H9 (cell line): ENCODE data around the gene FNDC4. TPM values are rescaled to one million over a fixed set of nuclear protein-coding genes. Genes with fewer than 3 reads are reported as not detected.

Source experiments
- DNase-seq: peaks from one replicate; pipeline ENCODE4 v3.0.0-alpha.2; 2017
- H2AFZ ChIP-seq: one replicate; pipeline ENCODE4 v1.6.1; 2013; ENCODE audit warnings: mild to moderate bottlenecking, low read length, control low read depth, moderate library complexity
- H2AK5ac ChIP-seq: 2 replicates; pipeline ENCODE4 v1.6.1; 2013; ENCODE audit warnings: low read length, control low read depth, mixed read lengths; ENCODE audit not compliant: insufficient read length
- H2BK120ac ChIP-seq: one replicate; pipeline ENCODE4 v1.6.1; 2013; ENCODE audit warnings: low read depth, mild to moderate bottlenecking, low read length, control low read depth, inconsistent platforms; ENCODE audit not compliant: poor library complexity, severe bottlenecking
- H2BK12ac ChIP-seq: 2 replicates; pipeline ENCODE4 v1.6.1; 2013; ENCODE audit warnings: low read length, control low read depth, mixed read lengths, low read depth; ENCODE audit not compliant: insufficient read length
- H2BK15ac ChIP-seq: 2 replicates; pipeline ENCODE4 v1.6.1; 2013; ENCODE audit warnings: low read depth, low read length, control low read depth
- H2BK20ac ChIP-seq: one replicate; pipeline ENCODE4 v1.6.1; 2013; ENCODE audit warnings: low read depth, mild to moderate bottlenecking, low read length, control low read depth, inconsistent platforms; ENCODE audit not compliant: poor library complexity, severe bottlenecking
- H2BK5ac ChIP-seq: 2 replicates; pipeline ENCODE4 v1.6.1; 2013; ENCODE audit warnings: low read length, control low read depth, mixed read lengths; ENCODE audit not compliant: insufficient read length
- H3K14ac ChIP-seq: 2 replicates; pipeline ENCODE4 v1.6.1; 2013; ENCODE audit warnings: low read length, control low read depth; ENCODE audit not compliant: insufficient read depth
- H3K18ac ChIP-seq: 2 replicates; pipeline ENCODE4 v1.6.1; 2013; ENCODE audit warnings: low read depth, mild to moderate bottlenecking, mixed read lengths, low read length, control low read depth; ENCODE audit not compliant: insufficient read length
- H3K23ac ChIP-seq: 2 replicates; pipeline ENCODE4 v1.6.1; 2013; ENCODE audit warnings: low read length, control low read depth, mixed read lengths, low read depth; ENCODE audit not compliant: insufficient read length
- H3K23me2 ChIP-seq: 2 replicates; pipeline ENCODE4 v1.6.1; 2013; ENCODE audit warnings: low read depth, mild to moderate bottlenecking, mixed read lengths, low read length, control low read depth; ENCODE audit not compliant: insufficient read length, poor library complexity, severe bottlenecking
- H3K27ac ChIP-seq: 2 replicates; pipeline ENCODE4 v1.5.1; 2013; ENCODE audit warnings: low read length, control low read depth, mixed read lengths, low read depth; ENCODE audit not compliant: insufficient read length
- H3K27me3 ChIP-seq: 2 replicates; pipeline ENCODE4 v1.6.1; 2013; ENCODE audit warnings: low read length, control low read depth, inconsistent platforms; ENCODE audit not compliant: insufficient read depth
- H3K4ac ChIP-seq: 2 replicates; pipeline ENCODE4 v1.6.1; 2013; ENCODE audit warnings: low read depth, mild to moderate bottlenecking, control low read depth, inconsistent platforms, low read length, moderate library complexity
- H3K4me1 ChIP-seq: 2 replicates; pipeline ENCODE4 v1.6.1; 2013; ENCODE audit warnings: low read length, control low read depth, inconsistent platforms; ENCODE audit not compliant: insufficient read depth
- H3K4me2 ChIP-seq: 2 replicates; pipeline ENCODE4 v1.6.1; 2013; ENCODE audit warnings: low read length, control low read depth, mixed read lengths; ENCODE audit not compliant: insufficient read length, insufficient read depth
- H3K56ac ChIP-seq: 2 replicates; pipeline ENCODE4 v1.6.1; 2013; ENCODE audit warnings: low read depth, mild to moderate bottlenecking, mixed read lengths, low read length, control low read depth; ENCODE audit not compliant: insufficient read length
- H3K79me1 ChIP-seq: 2 replicates; pipeline ENCODE4 v1.6.1; 2013; ENCODE audit warnings: low read depth, mild to moderate bottlenecking, moderate library complexity, low read length, control low read depth, inconsistent platforms; ENCODE audit not compliant: insufficient read depth, poor library complexity, severe bottlenecking
- H3K79me2 ChIP-seq: 2 replicates; pipeline ENCODE4 v1.6.1; 2013; ENCODE audit warnings: low read length, control low read depth, inconsistent platforms; ENCODE audit not compliant: insufficient read depth
- H3K9ac ChIP-seq: 2 replicates; pipeline ENCODE4 v1.6.1; 2013; ENCODE audit warnings: low read length, control low read depth, mixed read lengths; ENCODE audit not compliant: insufficient read length; ENCODE audit errors: extremely low read depth
- H3K9me3 ChIP-seq: one replicate; pipeline ENCODE4 v1.6.1; 2013; ENCODE audit warnings: low read depth, low read length, inconsistent platforms; ENCODE audit not compliant: control insufficient read depth
- H3T11ph ChIP-seq: one replicate; pipeline ENCODE4 v1.6.1; 2013; ENCODE audit warnings: mild to moderate bottlenecking, low read length, control low read depth, inconsistent platforms
- H4K20me1 ChIP-seq: one replicate; pipeline ENCODE4 v1.6.1; 2013; ENCODE audit not compliant: control insufficient read depth, insufficient read length, insufficient read depth
- H4K5ac ChIP-seq: 2 replicates; pipeline ENCODE4 v1.6.1; 2013; ENCODE audit warnings: low read depth, mild to moderate bottlenecking, mixed read lengths, low read length, control low read depth; ENCODE audit not compliant: insufficient read length
- H4K8ac ChIP-seq: replicated peaks from 2 replicates; pipeline ENCODE4 v1.6.1; 2013; ENCODE audit warnings: low read length, control low read depth, mixed read lengths, low read depth; ENCODE audit not compliant: insufficient read length
- H4K91ac ChIP-seq: 2 replicates; pipeline ENCODE4 v1.6.1; 2013; ENCODE audit warnings: low read depth, mild to moderate bottlenecking, moderate library complexity, mixed read lengths, low read length, control low read depth; ENCODE audit not compliant: insufficient read length
- H3K27ac Mint-ChIP-seq, 3 experiments: 2 replicates in 2 of 3; 3 replicates in 1 of 3; pipeline ENCODE4 v1.8.0; 2020 to 2021; ENCODE audit warnings: mixed read lengths in 3 of 3, mild to moderate bottlenecking in 1 of 3, moderate library complexity in 1 of 3
- H3K27me3 Mint-ChIP-seq: 2 replicates; pipeline ENCODE4 v1.8.0; 2021; ENCODE audit warnings: low read depth, mild to moderate bottlenecking, moderate library complexity, mixed read lengths
- H3K36me3 Mint-ChIP-seq, 3 experiments: 2 replicates in 2 of 3; 3 replicates in 1 of 3; pipeline ENCODE4 v1.8.0; 2020 to 2021; ENCODE audit warnings: low read depth in 3 of 3, mixed read lengths in 3 of 3; ENCODE audit not compliant: insufficient read depth in 1 of 3
- H3K4me1 Mint-ChIP-seq, 2 experiments: 2 replicates each; pipeline ENCODE4 v1.8.0; 2020; ENCODE audit warnings: mixed read lengths in 2 of 2
- H3K4me3 Mint-ChIP-seq, 2 experiments: 2 replicates in 1 of 2; 3 replicates in 1 of 2; pipeline ENCODE4 v1.8.0; 2020 to 2021; ENCODE audit warnings: mild to moderate bottlenecking in 2 of 2, mixed read lengths in 2 of 2, moderate library complexity in 1 of 2
- H3K9me3 Mint-ChIP-seq, 2 experiments: 2 replicates in 1 of 2; 3 replicates in 1 of 2; pipeline ENCODE4 v1.8.0; 2020; ENCODE audit warnings: mild to moderate bottlenecking in 2 of 2, mixed read lengths in 2 of 2, moderate library complexity in 1 of 2
- WGBS: extraction: QIAGEN DNeasy Blood & Tissue Kit; methylation state at CpG from one replicate; pipeline ENCODE4 v1.1.7; 2013; ENCODE audit warnings: missing lambda C conversion rate, low lambda C conversion rate, mixed read lengths; ENCODE audit not compliant: insufficient read length; ENCODE audit errors: extremely low coverage; 5-methylcytosine and 5-hydroxymethylcytosine counted together
- total RNA-seq: library from RNA; stranded (reverse); gene quantifications from 2 replicates; pipeline ENCODE4 v1.2.1, GENCODE V29; 2021
- TF ChIP-seq, protein P1 (sequence below): fragments of 200-600 bp; sonication (generic); conservative IDR thresholded peaks from 3 replicates; pipeline ENCODE4 v1.8.0; 2021; ENCODE audit warnings: antibody characterized with exemption, mild to moderate bottlenecking

FNDC4 gene
- total RNA-seq, 1 experiment from 2014 or later: 21.5 TPM

DNA sequence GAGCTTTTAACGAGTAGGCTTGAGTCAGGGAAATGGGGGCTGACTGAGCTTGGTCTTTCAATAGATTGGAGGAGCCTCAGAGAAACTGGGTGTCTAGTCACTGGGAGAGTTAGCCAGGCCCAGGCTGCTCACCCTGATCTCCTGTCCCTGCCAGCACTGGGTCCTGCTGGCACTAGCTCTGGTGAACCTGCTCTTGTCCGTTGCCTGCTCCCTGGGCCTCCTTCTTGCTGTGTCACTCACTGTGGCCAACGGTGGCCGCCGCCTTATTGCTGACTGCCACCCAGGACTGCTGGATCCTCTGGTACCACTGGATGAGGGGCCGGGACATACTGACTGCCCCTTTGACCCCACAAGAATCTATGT lies 52.1 kb downstream of the FNDC4 start:
- Histone ChIP-seq H3K4me1 (no peaks in the 10 kb centered on the region), H3K23ac (no peak overlapping the region), H3K79me2 (no peaks in the 10 kb centered on the region), H2BK15ac (no peak overlapping the region), H3K27ac (no peak overlapping the region), H3K14ac (0 out of 2 replicates have a peak overlapping the region, but pooled peaks have one; percentile 65), H3K18ac (peak overlapping the region; percentile 6), H3K9ac (peak overlapping the region; percentile 17), H3K4ac (no peak overlapping the region), H4K20me1 (no peaks in the 10 kb centered on the region), H3K23me2 (peaks cover 8% of the 10 kb centered on the region), H4K5ac (no peak overlapping the region), H2AK5ac (no peak overlapping the region), H3K27me3 (no peaks in the 10 kb centered on the region), H2BK20ac (no peak overlapping the region), H3K4me2 (peak overlapping the region; percentile 49), H3K9me3 (no peaks in the 10 kb centered on the region), H4K91ac (no peak overlapping the region), H2BK120ac (no peak overlapping the region), H2AFZ (no peak overlapping the region), H3K79me1 (no peaks in the 10 kb centered on the region), H3T11ph (no peak overlapping the region), H2BK12ac (no peak overlapping the region), H3K56ac (no peak overlapping the region), H4K8ac (no peak overlapping the region), H2BK5ac (no peak overlapping the region)
- no CpG with 5 or more reads among the region's 6 CpGs for WGBS
- peak; percentile 37 for DNase-seq
- TF ChIP-seq, protein P1, sequence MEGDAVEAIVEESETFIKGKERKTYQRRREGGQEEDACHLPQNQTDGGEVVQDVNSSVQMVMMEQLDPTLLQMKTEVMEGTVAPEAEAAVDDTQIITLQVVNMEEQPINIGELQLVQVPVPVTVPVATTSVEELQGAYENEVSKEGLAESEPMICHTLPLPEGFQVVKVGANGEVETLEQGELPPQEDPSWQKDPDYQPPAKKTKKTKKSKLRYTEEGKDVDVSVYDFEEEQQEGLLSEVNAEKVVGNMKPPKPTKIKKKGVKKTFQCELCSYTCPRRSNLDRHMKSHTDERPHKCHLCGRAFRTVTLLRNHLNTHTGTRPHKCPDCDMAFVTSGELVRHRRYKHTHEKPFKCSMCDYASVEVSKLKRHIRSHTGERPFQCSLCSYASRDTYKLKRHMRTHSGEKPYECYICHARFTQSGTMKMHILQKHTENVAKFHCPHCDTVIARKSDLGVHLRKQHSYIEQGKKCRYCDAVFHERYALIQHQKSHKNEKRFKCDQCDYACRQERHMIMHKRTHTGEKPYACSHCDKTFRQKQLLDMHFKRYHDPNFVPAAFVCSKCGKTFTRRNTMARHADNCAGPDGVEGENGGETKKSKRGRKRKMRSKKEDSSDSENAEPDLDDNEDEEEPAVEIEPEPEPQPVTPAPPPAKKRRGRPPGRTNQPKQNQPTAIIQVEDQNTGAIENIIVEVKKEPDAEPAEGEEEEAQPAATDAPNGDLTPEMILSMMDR: no peak
- Mint-ChIP-seq H3K27me3 (no peaks in the 10 kb centered on the region), H3K27ac (peak overlapping the region in 1 of 3 experiments; percentile 85; a peak in 1 of 7 replicates), H3K4me1 (peaks cover 13 to 18% of the 10 kb centered on the region in 2 experiments), H3K4me3 (peak overlapping the region; percentile 67 to 80), H3K9me3 (no peaks in the 10 kb centered on the region), H3K36me3 (peaks cover 23 to 71% (median 64%) of the 10 kb centered on the region in 3 experiments; a peak in 6 of 7 replicates)
